Measurements from ENCODE around the gene ANKRD10. TPM values are rescaled to one million over a fixed set of nuclear protein-coding genes. Genes with fewer than 3 reads are reported as not detected.

The ANKRD10 gene
- total and polyA plus RNA-seq, 2 of the 8 experiments (the other 6 are each of a cell fraction or from before 2014, with no cell fraction given) = 146 to 218 TPM

DNA sequence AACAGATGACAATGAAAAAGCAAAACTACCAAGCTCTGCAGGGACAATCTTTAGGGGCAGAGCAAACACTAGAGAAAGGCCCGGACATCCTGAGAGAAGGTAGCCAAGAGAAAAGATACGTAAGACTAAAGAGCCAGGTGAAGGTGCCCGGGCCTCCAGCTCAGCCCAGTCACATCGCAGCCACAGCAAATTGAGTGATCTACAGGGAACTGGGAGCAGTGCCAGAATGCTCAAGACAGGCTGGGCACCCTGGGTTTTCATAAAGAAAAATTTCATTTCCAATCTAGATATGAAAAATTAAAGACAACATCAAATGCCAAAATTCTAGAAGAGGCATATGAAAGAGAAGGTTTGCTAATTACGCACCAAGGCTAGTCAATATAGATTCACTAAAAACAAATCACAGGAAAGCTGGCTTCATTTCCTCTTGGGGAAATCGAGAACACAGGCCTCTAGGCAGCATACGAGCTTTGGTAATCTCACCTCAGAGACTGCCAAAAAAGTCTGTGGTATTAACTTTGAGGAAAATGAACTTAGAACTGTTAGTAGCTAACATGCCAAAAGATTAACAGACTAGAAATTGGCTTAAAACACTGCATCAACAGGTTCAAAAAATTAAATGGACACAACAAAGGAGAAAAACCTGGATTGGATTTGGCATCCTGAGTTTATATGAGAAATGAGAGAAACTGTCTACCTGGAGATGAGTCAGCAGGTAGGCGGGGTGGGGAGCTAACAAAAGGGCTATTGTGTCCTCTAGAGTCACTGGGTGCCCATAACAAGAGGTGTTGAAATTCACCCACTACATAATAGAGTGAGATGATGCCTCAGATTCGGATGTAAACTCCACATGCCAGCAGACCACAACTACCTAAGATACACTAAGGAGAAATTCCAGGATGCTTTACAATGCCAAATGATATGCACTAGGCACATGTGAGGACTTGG lies 6.6 kb downstream of the ANKRD10 start:
- H3K23ac ChIP-seq (ENCODE audit: insufficient read length) = no peak overlapping the region
- H3K9me3 ChIP-seq (ENCODE audit: insufficient read depth in 2 of 2, low read depth in 1 of 2, low read length in 1 of 2) = no peaks in the 10 kb centered on the region
- no peak overlapping the region for H3K4ac ChIP-seq (replicated peaks; ENCODE audit: insufficient read length, low read depth, low read length)
- peaks cover 50 to 99% of the 10 kb centered on the region in 2 experiments for H3K79me2 ChIP-seq (ENCODE audit: control insufficient read depth in 1 of 2, insufficient read depth in 2 of 2, low read length in 2 of 2)
- peak overlapping the region; percentile 50 for H2BK5ac ChIP-seq (ENCODE audit: low read depth, low read length)
- H3K4me1 ChIP-seq (replicated peaks in 1 of 4; ENCODE audit: control insufficient read depth in 3 of 4, insufficient read depth in 4 of 4, low read length in 3 of 4) = peaks cover 21 to 43% (median 32%) of the 10 kb centered on the region in 4 experiments
- H2BK15ac ChIP-seq (ENCODE audit: low read length) = no peak overlapping the region
- H2BK12ac ChIP-seq (ENCODE audit: low read depth, low read length) = no peak overlapping the region; the same call in 1 of the 2 replicates
- H4K20me1 ChIP-seq (replicated peaks in 1 of 2; ENCODE audit: control insufficient read depth in 1 of 2, insufficient read depth in 2 of 2, low read length in 2 of 2) = peaks cover 24 to 26% of the 10 kb centered on the region in 2 experiments
- H2AFZ ChIP-seq (ENCODE audit: low read length) = no peak overlapping the region
- H3K14ac ChIP-seq (ENCODE audit: insufficient read length) = no peak overlapping the region
- peaks cover 5% of the 10 kb centered on the region; the same call in 1 of the 2 replicates for H3K23me2 ChIP-seq (ENCODE audit: low read depth, low read length)
- H3K56ac ChIP-seq (replicated peaks; ENCODE audit: insufficient read length, low read depth, low read length) = peak overlapping the region; percentile 19
- peak; percentile 90 for FAIRE-seq
- no peaks in the 10 kb centered on the region for H3K27me3 ChIP-seq (replicated peaks in 1 of 4; ENCODE audit: control insufficient read depth in 3 of 4, extremely low read depth in 1 of 4, insufficient read depth in 3 of 4, low read length in 3 of 4)
- H2BK20ac ChIP-seq (ENCODE audit: low read length) = no peak overlapping the region
- peaks cover 3 to 59% (median 27%) of the 10 kb centered on the region in 4 experiments; a peak in 7 of 8 replicates for H3K36me3 ChIP-seq (ENCODE audit: control insufficient read depth in 2 of 4, insufficient read depth in 4 of 4, low read length in 3 of 4)
- peak overlapping the region; percentile 70 for H3K27ac ChIP-seq (ENCODE audit: low read depth, low read length)
- peak overlapping the region; percentile 92 for H4K5ac ChIP-seq (ENCODE audit: insufficient read length, low read depth, low read length)
- peaks cover 2% of the 10 kb centered on the region; the same call in 1 of the 2 replicates for H3K79me1 ChIP-seq (ENCODE audit: low read depth, low read length)
- peak overlapping the region; percentile 23 for H2BK120ac ChIP-seq (replicated peaks; ENCODE audit: low read depth, low read length)
- no peak overlapping the region for H2AK5ac ChIP-seq (ENCODE audit: low read depth, low read length)
- peak overlapping the region; percentile 76 for H3K18ac ChIP-seq (ENCODE audit: extremely low read depth, low read length)
- peak in 1 of 2 experiments; percentile 75 for DNase-seq (ENCODE audit: low read depth in 1 of 2, low spot score in 2 of 2)
- H3K9ac ChIP-seq (replicated peaks in 1 of 4; ENCODE audit: extremely low read depth in 1 of 4, low read depth in 3 of 4, low read length in 3 of 4) = no peak overlapping the region; a peak in 2 of 7 replicates
- ChIA-PET POLR2A (ENCODE audit: partially characterized antibody) (interaction anchor here (0.7 to 3.8 kb wide), 13 partner anchors 9 to 194 kb away, joined by 3 to 16 read pairs (median 4); no protein-coding TSS in a partner anchor), CTCF (ENCODE audit: partially characterized antibody) (interaction anchor here (0.6 to 2.5 kb wide), 7 partner anchors 10 to 317 kb away, joined by 3 to 12 read pairs (median 3); no protein-coding TSS in a partner anchor)
- 46% methylated on average over 9 of the region's 9 CpGs; no CpG with 5 or more reads in 1 of the 2 experiments for WGBS, 2 experiments (ENCODE audit: extremely low coverage in 1 of 2, insufficient coverage in 1 of 2, insufficient read length in 1 of 2, insufficient replicate concordance in 2 of 2, low coverage in 1 of 2, low lambda C conversion rate in 2 of 2, missing lambda C conversion rate in 1 of 2)
- peak overlapping the region; percentile 49 to 91 for H3K4me2 ChIP-seq (ENCODE audit: insufficient read depth in 1 of 2, low read depth in 2 of 2, low read length in 2 of 2)
- H4K91ac ChIP-seq (replicated peaks; ENCODE audit: insufficient read length, low read length) = peak overlapping the region; percentile 75
- H3K4me3 ChIP-seq (ENCODE audit: extremely low read depth in 1 of 4, insufficient read depth in 2 of 4, low read depth in 3 of 4, low read length in 4 of 4) = peak overlapping the region in 1 of 4 experiments; percentile 40; a peak in 3 of 8 replicates
- H4K8ac ChIP-seq (ENCODE audit: extremely low read depth, insufficient read depth, low read length) = no peak overlapping the region
- TF ChIP-seq KDM5A (IDR thresholded peaks at IDR 0.05; ENCODE audit: low read length) (no peak), TEAD4 (IDR thresholded peaks at IDR 0.05; ENCODE audit: low read depth, low read length) (0 out of 2 replicates have a peak, but pooled peaks have one; percentile 70), SIN3A (conservative IDR thresholded peaks at IDR 0.05 in 1 of 2, IDR thresholded peaks at IDR 0.05 in 1 of 2; ENCODE audit: low read depth in 1 of 2, low read length in 2 of 2) (0 out of 4 replicates have a peak, but pooled peaks of 1 of the 2 experiments have one; percentile 45), MAFK (IDR thresholded peaks at IDR 0.05; ENCODE audit: low read depth, low read length) (peak; percentile 87), SIX5 (IDR thresholded peaks at IDR 0.05; ENCODE audit: low read depth, low read length) (no peak), BCL11A (IDR thresholded peaks at IDR 0.05; ENCODE audit: low read depth in 2 of 2, low read length in 2 of 2) (no peak), ZNF274 (IDR thresholded peaks at IDR 0.05; ENCODE audit: borderline replicate concordance, extremely low read depth, low read length) (no peak), RXRA (IDR thresholded peaks at IDR 0.05; ENCODE audit: insufficient read depth, low read depth, low read length) (no peak), CBX8 (IDR thresholded peaks at IDR 0.05; ENCODE audit: borderline replicate concordance, low read depth, low read length) (no peak), HDAC6 (IDR thresholded peaks at IDR 0.05; ENCODE audit: low read depth, low read length) (no peak)

Data from H1 (cell line).